Transverse colon (tissue), 3 donors: ENCODE results near the gene APBB3.
A peak's percentile ranks its signal among the peaks of the same experiment; 100 is the strongest.

Experiments
- CTCF ChIP-seq, 5 experiments: fragments of 200-600 bp in 3 of 5; fragments of 450-650 bp in 2 of 5; sonication (generic) in 3 of 5; IDR thresholded peaks; 1 replicate in 2 of 5; 2 replicates in 3 of 5; pipeline ENCODE4 v1.5.1; 2016 to 2017; ENCODE audit warnings: antibody characterized with exemption in 5 of 5, inconsistent platforms in 3 of 5, mild to moderate bottlenecking in 2 of 5, moderate library complexity in 1 of 5
- POLR2A ChIP-seq: fragments of 450-650 bp; IDR thresholded peaks from one replicate; pipeline ENCODE4 v1.6.1; 2016; ENCODE audit warnings: antibody characterized with exemption, mild to moderate bottlenecking, moderate library complexity

- TF ChIP-seq CTCF (IDR thresholded peaks at IDR 0.05) = no peak
- peak; percentile 36 for TF ChIP-seq POLR2A
Observed at GRCh38 chr5:140549237-140550144, 14.9 kb downstream of the APBB3 start.
